Liver (tissue), 3 donors: ENCODE measurements around the gene CCDC167.

ENCODE experiments used
- ATF3 ChIP-seq: IDR thresholded peaks from 2 replicates; pipeline ENCODE4 v1.6.1; 2016; ENCODE audit warnings: antibody characterized with exemption
- CTCF ChIP-seq: fragments of 150-350 bp; IDR thresholded peaks from 2 replicates; pipeline ENCODE4 v1.5.1; 2017; ENCODE audit warnings: improper control_type of control experiment, low read depth, low read length; ENCODE audit not compliant: missing input control
- JUND ChIP-seq, 2 donors: IDR thresholded peaks; 2 replicates each; pipeline ENCODE4 v1.6.1; 2016; ENCODE audit warnings: antibody characterized with exemption in 2 of 2
- MAX ChIP-seq: IDR thresholded peaks from 2 replicates; pipeline ENCODE4 v1.6.1; 2016; ENCODE audit warnings: antibody characterized with exemption
- TAF1 ChIP-seq: conservative IDR thresholded peaks from 2 replicates; pipeline ENCODE4 v1.6.1; 2016; ENCODE audit warnings: antibody characterized with exemption, mild to moderate bottlenecking
- donor health status: healthy.
- donor health status: healthy.

- TF ChIP-seq CTCF (no peak), MAX (no peak), TAF1 (no peak), JUND (IDR thresholded peaks at IDR 0.05) (no peak), ATF3 (no peak)
These were observed 36.6 kb downstream of the CCDC167 start for GRCh38 chr6:37463110-37463509.
